T-helper 22 cell (primary cell): ENCODE results near the gene POFUT2.

ENCODE experiments used
- DNase-seq: peaks from one replicate; pipeline ENCODE4 v3.0.0-alpha.2; 2020; ENCODE audit warnings: low read depth

Gene POFUT2

DNA sequence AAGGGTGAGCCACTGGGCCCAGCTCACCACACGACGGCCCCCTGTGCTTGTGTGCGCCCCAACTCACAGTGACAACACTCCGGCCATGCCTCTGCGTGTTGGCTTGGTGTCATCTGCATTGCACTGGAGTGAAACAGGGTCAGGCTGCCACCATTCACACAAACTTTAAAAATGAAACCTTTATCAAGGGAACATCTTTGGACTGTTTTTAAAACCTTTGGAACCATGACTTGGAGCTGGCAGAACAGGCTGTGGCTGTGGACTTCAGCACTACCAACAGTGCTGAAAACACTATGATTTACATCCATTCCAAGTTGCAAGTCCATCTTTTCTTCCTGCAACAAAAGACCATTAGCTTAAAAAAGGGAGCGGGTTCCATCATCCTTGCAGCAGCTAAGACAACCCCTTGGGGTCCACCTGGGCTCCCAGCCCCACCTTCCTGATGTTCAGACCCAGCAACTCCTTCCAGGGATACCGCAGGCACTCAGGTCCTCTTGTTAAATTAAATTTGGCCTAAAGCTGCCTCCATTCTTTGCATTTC lies 25.6 kb downstream of the POFUT2 start:
- DNase-seq, result no peak

DNA sequence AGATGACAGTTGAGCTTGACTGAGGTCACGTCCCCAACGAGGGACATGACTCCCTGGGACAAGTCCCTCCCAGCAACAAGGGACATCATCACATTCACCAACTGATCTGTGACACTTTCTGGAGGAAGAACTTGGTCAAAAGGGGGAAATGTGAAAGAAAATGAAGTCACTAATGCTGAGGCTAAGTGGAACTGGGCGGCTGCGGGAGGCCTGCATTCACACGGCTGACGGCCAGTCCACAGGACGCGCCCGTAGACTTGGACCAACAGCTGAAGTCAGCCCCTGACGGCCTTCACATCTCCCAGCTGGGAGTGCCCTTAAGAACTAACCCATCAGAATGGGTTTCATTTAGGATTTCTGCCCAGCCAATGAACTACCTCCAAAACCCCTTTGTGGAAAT lies 26.6 kb downstream of the POFUT2 start:
- no peak for DNase-seq

DNA sequence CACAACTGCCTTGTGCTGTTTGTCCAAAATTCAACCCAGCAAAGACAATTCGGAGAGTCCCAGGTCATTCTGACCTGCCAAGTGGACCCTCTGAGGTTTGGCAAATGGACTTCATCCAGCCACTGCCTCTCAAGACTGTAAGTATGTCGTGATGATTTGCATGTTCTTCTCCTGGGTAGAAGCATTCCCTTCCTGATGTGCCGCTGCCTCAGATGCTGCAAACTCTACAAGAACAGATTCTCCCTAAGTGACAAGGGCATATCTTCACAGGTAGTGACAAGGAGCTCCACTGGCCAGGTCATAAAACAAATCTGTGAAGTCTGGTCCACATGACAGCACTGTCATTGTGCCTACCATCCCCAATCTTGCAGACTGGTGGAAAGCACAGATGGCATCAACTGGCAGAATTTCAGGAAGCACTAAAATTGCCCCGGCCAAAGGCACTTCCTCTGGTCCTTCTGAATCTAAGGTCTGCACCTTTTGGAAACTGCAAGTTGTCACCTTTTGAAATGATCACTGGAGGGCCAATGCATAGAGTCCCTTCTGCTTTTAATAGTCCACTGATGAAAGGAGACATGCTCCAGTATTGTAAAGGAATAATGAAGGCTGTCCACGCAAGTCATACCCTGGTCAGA lies 27.4 kb downstream of the POFUT2 start:
- no peak for DNase-seq

DNA sequence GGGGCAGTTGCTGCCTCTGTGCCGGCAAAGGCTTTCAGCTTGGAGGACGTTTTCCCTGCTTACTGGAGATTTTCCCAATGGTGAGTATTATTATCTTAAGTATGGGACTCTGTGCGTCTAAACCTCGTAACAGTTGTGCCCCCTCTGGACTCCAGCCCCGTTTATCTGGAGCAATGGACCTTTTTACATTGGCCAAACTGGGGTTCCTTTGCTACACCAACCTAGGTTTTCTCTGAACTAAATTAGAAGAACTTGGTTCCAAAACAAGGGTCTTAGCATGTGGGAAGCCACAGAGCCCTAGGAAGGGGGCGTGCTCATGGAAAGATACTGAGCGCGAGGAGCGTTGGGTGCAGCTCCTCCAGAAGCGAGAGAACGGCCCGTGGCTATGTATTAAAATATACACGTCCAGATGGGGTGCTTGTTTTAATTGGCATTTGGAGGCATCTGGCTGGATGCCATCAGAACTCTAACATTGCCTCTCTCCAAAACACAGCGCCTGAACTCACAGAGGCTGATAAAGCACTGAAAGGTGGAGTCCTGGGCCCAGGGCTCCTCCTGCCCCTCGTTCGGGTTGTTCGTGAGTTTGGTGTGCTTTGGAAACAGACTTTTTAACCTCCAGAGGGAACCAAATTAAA lies 28.4 kb downstream of the POFUT2 start:
- DNase-seq, result no peak

DNA sequence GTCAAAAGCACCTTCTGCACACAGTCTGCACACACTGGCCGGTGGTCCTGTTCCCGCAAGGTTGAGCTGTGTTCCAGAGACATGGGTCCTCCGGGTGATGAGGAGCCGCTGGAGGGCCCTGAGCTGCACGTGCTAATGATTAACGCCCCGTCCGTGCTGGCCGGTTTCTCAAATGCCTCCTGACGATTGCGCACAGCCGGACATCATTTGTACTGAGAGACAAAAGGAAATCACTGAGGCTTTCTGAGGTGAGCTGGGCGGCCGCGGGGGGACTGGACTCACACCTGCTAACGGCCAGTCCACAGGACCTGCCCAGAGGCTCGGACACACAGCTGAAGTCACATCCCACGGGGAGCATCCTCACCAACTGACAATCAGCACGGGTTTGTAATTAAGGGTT lies 29.2 kb downstream of the POFUT2 start:
- no peak for DNase-seq

DNA sequence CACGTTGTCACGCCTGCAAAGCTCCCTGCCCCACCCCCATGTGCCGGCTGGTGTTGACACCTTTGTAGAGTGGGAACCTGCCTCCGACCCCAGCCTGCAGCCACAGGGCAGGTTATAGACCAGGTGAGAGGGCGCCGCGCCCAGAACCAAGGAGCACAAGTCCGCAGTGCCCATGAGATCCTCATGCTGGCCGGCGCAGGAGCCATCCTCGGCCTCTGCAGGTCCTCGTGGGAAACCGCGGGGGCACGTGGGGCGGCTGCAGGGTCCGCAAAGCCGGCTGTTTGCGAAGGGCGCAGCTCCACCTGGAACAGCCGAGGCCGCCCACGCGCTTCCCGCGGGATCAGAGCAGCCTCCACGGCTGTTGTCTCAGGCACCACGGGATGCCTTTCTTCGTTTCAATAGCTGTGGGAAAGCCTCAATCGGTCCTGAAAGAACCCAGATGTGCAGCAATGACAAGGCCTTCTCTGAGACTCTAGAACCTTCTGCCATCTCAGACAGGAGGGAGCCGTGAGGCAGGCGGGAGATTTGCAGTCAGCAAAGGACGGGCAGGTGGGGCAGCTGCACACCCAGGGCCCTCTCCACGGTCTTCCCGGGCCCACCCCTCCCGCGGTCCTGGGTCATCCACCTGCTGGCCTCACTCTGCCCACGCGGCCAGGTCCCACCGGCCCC lies 29.9 kb downstream of the POFUT2 start:
- no peak for DNase-seq

DNA sequence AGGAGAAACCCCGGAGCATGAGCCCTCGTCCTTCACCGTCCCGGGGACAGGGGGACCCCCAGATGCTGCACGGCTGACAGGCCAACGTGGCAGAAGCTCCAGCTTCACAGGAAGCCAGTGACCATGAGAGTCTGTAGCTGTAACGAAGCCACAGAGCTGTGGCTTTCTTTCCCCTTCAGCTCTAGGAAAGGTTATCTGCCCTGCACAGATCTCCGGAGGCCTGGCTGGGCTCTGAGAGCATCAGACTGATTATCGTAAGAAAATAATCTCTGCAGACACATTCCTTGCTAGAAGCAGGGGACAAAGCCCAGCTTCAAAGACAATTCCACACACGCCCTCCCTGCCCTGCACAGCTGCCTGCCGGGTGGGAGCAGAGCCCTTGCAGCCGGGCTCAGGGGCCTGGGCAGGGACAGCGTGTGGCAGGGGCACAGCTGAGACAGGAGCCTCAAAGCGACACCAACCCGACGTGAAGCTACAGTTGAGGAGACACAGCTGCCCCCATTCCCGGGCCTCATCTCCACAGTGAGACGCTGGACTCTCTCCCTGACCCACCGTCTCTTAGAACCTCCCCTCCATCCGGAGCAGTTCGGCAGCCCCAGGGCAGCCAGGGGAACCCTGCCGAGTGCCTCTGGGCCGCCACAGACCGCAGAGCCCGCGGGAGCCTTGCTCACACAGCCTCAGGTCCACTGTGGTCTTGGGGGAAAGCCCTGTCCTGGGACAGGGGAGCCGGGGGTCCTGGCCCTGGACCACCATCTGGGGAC lies 30.6 kb downstream of the POFUT2 start:
- no peak for DNase-seq

DNA sequence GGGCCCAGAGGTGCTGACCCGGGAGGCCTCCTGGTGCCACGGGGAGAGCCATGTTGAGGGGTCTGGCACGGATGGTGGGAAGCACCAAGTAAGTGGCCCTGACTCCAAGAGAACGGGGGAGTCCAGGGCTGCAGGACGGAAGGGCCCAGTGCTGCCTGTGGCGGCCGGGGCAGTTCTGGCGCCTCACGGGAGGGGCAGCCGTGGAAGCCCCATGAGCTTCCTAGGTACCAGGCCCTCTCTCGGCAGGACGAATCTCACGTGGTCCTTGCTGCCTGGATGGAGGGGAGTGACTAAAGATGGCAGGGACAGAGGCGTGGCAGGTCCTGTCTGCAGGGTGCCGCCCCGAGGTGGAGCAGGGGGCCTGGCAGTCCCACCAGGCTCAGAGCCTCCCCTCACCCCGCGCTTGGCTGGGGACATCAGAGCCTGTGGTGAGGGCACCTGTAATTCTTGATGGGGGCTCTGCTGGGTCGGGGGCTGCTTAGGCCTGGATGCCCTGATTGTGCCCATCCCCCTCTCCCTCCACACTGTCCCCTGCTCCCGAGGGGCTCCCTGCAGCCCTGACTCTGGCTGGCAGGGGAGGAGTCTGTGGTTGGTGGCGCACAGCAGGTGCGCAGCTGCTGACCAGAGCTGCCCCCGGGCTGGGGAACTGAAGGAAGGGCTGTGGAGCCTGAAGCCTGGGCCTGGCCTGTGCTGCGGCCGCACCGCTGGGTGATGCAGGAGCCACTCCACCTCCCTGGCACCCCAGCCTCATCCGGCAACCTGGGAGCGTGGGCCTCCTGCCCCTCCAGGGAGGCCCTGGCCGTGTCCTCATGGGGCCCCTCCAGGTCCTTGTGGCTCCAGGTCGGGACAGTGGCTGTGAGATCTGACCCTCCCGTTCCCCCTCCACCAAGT lies 31.4 kb downstream of the POFUT2 start:
- DNase-seq, result no peak

DNA sequence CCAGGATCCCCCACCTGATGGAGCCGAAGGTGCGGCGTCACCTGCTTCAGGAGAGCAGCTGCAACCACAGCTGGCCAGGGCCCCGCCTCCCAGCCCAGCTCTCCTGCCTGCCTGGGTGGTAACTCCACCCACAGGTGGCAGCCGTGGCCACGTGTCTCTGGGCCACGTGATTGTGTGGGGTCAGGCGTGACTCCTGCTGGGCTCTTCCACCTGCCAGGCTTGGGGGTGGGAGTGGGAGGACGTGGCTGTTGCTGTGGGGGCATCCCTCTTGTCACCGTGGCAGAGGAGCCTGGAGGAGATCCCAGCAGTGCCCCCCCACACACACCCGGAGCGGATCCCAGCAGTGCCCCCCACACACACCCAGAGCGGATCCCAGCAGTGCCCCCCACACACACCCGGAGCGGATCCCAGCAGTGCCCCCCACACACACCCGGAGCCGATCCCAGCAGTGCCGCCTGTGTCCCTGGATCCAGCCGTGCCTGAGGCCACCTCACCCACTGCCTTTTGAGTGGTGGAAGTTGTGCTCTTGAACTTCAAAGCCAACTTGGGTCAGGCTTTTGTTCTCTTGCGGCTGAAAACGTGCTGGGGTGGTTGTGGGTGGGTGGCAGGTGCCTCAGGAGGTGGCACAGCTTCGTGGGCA lies 32.2 kb downstream of the POFUT2 start:
- DNase-seq, result no peak

DNA sequence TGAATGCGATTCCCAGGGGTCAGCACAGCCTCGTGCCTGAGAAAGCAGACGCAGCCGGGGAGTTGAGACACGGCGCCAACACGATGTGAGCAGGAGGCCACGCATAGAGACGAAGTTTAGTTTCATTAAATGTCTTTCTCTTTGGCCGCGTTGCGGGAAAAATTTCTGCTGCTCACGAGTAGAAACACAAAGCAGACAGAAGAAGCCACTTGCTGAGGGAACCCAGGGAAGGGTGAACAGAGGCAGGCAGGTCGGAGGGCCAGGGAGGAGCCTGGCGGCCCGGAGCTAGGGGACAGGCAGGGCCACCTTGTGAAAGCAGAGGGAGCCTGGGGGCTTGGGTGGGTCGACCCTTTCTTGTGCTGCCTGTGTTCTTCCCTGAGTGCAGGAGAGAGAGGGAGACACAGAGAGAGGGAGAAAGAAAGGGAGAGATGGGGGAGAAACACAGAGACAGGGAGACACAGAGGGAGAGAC lies 33.2 kb downstream of the POFUT2 start:
- DNase-seq, result no peak

DNA sequence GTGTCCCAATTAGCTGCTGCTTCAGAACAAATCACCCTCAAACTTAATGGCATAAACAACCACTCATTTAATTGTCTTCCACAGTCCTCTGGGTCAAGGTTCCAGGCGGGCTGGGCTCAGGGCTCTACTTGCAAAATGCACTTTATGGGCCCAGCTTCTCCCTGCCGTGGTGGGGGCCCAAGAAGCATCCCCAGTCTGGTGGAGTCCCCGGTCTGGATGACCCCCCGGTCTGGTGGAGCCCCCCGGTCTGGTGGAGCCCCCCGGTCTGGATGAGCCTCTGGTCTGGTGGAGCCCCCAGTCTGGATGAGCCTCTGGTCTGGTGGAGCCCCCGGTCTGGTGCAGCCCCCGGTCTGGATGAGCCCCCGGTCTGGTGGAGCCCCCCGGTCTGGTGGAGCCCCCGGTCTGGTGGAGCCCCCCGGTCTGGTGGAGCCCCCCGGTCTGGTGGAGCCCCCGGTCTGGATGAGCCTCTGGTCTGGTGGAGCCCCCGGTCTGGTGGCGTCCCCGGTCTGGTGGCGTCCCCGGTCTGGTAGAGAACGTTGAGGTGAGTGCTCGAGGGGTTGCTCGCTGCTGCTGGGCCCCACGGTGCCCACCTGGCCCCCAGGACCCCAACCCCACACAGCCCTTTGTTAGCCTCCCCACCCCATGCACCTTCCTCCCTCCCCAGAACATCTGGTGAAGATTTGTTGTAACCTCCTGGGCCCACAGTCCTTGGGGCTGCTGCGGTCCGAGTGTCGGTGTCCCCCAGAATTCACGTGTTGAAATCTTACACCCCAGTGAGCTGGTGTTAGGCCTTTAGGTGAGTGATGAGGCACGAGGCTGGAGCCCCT lies 33.8 kb downstream of the POFUT2 start:
- DNase-seq, result no peak

DNA sequence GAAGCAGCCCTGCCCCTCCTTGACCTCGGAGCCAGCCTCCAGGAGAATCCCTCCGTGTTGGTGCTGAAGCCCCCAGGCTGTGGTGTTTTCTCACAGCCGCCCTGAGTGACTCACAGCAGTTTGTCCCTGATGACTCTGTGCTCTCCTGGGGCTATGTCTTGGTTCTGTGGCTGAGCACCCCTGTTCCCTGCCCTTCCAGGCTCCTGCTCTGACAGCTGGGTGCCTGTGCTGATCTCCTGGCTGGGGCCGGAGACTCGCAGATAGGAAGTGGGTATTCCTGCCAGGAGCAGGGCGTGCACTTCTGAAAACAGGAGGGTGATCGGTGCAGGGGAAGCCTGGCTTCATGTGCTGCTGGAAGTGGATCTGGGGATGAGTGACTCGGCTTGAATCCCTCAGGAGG lies 34.5 kb downstream of the POFUT2 start:
- no peak for DNase-seq

DNA sequence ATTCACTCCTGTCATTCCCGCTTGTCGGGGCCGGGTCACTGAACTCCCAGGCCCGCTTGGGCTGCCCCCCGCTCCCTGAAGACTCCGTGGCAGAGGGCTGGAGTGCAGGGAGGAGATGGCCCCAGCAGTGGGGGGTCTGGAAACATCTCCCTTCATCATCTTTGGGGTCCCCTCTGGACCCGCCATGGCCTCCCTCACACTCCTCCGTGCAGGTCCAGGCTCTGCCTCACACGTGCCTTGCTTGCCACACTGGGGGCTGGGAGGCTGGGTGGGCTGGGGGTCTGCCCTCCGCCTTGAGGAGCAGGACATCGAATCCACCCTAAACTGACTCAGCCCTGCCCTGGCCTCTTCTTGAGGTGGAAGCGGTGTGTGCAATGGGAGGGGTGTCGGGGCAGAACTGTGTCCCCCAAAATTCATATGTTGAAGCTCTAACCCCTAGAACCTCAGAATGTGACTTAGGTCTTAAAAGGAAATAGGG lies 35.2 kb downstream of the POFUT2 start:
- no peak for DNase-seq

DNA sequence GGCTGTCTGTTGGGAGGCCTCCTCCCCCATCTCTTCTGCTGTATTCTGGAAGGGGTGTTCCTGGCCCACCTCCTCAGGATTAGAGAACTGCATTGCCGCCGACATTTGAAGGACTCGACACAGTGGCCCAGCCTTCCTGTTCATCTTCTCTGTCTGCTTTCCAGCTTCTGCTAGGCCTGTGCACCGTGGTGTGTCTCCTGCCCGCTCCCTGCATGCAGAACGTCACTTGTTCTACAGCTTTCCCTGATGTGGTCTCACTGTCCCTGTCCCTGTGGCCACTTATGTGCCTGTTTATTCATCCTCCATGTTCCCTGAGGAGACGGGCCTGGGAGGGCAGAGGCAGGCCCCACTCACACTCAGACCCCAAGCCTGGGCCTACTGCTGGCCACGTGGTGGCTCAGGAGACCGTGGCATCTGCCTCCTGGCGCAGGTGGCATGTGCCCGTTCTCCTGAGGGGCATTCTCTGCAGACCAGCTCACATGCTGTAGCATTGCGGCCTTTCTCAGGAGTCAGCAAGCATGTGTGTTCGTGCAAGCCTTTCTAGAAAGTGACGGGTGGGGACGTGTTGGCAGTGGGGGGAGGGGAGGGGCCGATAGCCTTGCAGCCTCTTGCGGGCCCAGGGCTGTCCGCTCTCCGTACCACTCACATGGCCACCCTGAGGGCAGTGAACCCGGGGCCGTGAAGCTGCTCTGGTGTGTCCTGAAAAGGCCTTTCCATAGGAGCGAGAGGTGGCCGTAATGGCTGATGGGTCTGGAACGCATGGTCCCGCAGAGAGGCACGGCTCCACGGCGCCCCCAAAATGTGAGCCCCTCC lies 35.9 kb downstream of the POFUT2 start:
- no peak for DNase-seq

DNA sequence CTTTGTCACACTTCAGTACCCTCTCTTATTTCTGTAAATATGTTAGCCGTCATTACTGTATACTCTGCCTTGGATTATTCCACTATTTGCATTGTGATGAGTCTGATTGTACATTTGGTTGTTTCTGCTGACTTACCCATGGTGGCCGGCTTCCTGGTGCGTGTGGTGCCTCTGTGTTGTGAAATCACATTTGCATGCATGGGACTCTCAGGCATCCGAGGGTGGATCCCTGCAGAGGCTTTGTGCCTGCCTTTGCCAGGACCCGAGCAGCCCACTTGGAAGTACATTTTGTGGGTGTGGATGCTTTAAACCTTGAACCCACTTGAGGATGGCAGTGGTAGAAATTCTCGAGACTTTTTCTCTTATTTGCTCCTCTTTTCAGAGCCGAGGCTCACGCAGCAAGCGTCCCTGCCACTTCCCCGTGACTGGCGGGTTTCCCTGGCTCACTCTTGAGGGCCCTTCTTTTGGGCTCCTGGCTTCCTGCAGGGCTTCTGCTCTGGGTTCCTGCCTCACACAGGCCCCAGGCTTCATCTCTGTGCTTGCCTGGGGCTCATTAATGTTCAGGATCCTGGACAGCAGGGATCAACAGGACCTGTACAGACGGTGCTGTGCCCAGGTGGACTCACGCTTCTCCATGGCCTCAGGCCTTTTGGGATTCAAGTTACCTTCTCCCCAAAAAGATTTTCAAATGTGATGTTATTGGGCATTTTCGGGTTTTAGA lies 36.6 kb downstream of the POFUT2 start:
- DNase-seq, result no peak

DNA sequence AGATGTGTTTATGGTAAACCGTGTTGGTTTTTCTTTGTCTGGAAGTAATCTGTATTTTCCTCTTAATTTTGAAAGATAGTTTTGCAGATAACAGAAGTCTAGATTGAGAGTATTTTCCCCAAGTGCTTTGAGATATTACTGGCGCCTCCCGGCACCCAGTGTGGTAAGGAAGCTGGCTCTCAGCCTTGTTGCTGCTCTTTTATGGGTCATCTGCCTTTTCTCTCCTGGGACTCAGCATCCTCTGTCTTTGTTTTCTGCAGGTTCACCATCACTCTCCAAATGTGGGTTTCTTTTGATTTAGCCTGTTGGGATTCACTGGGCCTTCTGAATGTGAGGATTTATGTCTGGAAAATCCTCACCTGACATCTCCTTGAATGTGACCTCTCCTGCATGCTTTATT lies 37.4 kb downstream of the POFUT2 start:
- no peak for DNase-seq

DNA sequence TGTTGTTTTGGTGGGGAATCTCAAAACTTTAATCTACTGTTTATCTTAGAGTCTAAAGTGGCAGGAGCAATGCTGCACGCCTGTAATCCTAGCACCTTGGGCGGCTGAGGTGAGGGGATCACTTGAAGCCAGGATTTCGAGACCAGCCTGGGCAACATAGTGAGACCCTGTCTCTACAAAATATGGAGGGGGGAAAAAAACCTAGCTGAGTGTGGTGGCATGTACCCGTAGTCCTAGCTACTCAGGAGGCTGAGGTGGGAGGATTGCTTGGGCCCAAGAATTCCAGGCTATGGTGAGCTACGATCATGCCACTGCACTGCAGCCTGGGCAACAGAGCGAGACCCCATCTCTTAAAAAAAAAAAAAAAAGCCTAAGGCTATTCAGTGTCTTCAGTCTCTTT lies 38.1 kb downstream of the POFUT2 start:
- no peak for DNase-seq

DNA sequence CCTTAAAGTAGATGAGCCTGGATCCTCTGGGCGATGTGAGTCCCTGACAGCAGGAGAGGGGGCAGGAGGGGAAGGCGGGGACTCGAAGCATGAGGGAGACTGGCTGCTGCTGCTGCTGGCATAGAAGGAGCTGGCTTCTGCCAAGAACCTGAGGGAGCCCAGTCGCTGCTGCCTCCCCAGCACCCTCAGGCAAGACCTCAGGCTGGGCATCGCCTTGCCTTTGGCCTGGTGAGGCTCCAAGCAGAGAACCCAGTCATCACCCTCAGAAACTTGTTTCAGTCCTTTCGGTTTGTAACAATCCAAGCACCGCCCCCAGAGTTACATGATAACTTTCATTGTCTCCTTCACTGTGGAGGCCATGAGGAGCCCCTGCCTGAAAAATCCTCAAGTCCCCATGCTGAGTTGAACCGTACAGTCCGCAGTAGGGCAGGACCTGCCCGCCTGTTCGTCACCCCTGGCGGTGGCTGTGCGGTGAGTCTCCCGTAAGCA lies 38.8 kb downstream of the POFUT2 start:
- no peak for DNase-seq
